Memory B cell (primary cell): ENCODE data around the gene LRP5.

Source experiments
- ATAC-seq: fragments of 150-1000 bp; cut with Tn5 transposase; 2 replicates; pipeline ENCODE4 v1.10.0; 2021; ENCODE audit warnings: low read depth, mild to moderate bottlenecking, moderate library complexity
- DNase-seq, 2 donors: peaks; one replicate each; pipeline ENCODE4 v3.0.0; 2022; ENCODE audit warnings: low spot score in 2 of 2
- H3K27ac Mint-ChIP-seq: one replicate; pipeline ENCODE4 v1.8.0; 2022; ENCODE audit warnings: mild to moderate bottlenecking, moderate library complexity, mixed read lengths
- H3K27me3 Mint-ChIP-seq: one replicate; pipeline ENCODE4 v1.8.0; 2022; ENCODE audit warnings: mixed read lengths
- H3K36me3 Mint-ChIP-seq: one replicate; pipeline ENCODE4 v1.8.0; 2022; ENCODE audit warnings: mild to moderate bottlenecking, mixed read lengths
- H3K4me1 Mint-ChIP-seq: one replicate; pipeline ENCODE4 v1.8.0; 2022; ENCODE audit warnings: mixed read lengths
- H3K4me3 Mint-ChIP-seq: one replicate; pipeline ENCODE4 v1.8.0; 2022; ENCODE audit warnings: mild to moderate bottlenecking, moderate library complexity, mixed read lengths
- H3K9me3 Mint-ChIP-seq: one replicate; pipeline ENCODE4 v1.8.0; 2022; ENCODE audit warnings: mixed read lengths

The LRP5 gene

DNA sequence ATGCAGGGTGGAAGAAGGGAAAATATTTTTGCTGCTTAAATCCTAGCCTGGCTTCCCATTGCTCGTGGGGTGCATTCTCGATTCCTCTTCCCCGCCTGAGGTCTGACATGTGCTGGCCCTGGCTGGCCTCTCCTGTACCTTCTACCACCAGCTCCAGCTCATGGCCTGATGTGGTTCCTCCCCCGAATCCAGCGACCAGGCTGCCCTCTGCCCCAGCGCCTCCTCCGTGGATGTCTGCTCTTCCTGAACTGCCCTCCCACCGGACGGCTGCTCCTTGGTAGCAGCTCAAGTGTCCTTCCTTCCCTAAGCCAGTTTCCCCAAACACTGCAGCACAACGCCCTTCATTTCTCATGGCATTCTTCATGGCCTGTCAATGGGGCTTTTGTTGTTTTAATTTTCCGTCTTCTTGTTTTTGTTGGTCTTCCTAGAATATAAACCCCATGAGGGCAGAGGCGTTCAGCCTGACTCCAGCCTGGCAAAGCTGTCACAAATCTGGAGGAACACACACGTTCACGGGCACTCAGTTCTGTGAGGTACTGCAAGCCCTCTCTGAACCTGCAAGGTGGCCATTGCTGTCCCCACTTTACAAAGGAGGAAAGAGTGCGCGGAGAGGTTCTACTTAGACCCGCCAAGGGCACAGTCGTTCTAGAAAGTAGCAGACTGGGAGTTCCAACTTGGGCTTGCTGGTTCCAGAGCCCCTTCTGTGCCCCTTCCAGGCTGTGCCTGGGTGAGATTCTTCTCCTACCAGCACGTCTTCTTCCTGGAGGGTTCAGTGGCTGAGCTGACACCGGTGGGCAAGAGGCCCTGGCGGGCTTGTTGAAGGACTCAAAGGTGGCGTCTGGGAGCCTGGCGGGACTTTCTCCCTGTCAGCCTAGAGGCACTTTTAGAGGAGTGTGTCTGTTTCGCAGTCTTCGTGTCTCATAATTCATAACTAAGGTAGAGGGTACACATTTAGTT is 953 bp upstream of the LRP5 start:
- Mint-ChIP-seq H3K9me3 (no peaks in the 10 kb centered on the region), H3K4me1 (peaks cover 14% of the 10 kb centered on the region), H3K27me3 (no peaks in the 10 kb centered on the region), H3K36me3 (no peaks in the 10 kb centered on the region), H3K4me3 (peak overlapping the region; percentile 61), H3K27ac (no peak overlapping the region)
- no peak for DNase-seq
- ATAC-seq: no peak

DNA sequence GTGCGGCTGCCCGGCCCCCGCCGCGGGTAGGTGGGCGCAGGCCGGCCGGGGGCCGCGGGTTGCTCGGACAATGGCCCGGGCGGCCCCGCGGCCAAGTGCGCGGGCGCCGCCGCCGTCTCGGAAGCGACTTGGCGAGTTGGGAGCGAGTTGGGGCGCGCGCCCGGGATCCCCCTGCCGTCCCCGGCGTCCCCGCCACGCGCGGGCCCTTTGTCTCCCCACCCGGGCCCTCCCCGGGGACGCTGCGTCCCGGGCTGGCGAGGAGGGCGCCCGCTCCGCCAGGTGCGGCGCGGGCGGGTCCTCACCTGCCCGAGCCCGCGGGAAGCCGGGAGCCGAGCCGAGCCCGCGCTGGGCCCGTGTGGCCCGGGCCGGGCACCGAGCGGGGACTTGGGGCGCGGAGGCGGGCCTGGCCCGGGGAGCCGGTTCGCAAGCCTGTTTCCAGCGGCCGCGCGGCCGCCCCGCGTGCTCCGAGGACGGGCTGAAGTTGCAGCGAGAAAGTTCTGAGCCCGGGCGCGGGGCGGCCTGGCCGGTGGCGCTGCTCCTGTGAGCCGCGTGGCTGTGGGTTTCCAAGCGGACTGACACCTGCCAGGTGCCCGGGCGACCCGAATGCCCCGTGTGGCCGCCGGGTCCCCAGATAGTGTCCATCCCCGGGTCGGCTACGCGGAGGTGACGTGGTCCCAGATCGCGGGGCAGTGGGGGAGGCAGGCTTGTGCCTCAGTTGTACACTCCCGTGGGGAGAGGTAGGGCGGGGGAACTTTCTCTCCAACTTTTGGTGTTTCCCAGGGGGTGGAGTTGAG is 586 bp downstream of the LRP5 start:
- H3K9me3 Mint-ChIP-seq: no peaks in the 10 kb centered on the region
- peak in 1 of 2 donors; percentile 41 for DNase-seq
- no peak overlapping the region for H3K27ac Mint-ChIP-seq
- no peaks in the 10 kb centered on the region for H3K36me3 Mint-ChIP-seq
- ATAC-seq: peak; percentile 56
- peak overlapping the region; percentile 80 for H3K4me3 Mint-ChIP-seq
- H3K27me3 Mint-ChIP-seq: peaks cover 2% of the 10 kb centered on the region
- peaks cover 14% of the 10 kb centered on the region for H3K4me1 Mint-ChIP-seq

DNA sequence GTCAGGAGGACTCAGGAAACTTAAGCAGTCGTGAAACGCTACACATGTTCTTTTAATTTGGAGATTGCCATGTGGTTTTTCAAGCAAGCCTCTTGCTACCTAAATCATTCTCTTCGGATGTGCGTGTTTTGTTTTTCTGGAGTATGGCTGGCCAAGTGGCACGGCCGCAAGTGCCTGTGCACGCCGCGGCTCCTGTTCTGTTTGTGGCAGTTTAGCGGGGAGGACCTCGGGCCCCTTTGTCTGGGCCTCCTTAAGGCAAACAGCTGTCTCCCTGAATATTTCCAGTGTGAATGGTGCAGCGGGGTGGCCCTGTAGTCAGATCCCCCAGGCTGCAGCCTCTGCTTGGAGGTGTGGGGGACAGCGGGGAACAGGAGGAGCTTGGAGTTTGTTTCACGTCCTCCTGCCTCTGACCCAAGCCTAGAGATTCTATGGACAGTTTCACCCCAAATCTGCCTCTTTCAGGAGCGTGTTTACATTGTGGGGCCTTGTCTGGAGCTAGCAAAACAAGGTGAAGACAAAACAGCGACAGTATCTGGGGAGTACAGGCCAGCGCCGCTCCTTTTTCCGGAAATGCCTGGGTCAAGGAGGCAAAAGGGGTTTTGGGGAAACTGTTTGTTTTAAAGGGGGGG is 1.3 kb downstream of the LRP5 start:
- H3K4me1 Mint-ChIP-seq: peaks cover 14% of the 10 kb centered on the region
- H3K36me3 Mint-ChIP-seq: no peaks in the 10 kb centered on the region
- DNase-seq (no peak), ATAC-seq (no peak)
- peak overlapping the region; percentile 80 for H3K4me3 Mint-ChIP-seq
- peaks cover 2% of the 10 kb centered on the region for H3K27me3 Mint-ChIP-seq
- H3K9me3 Mint-ChIP-seq: no peaks in the 10 kb centered on the region
- no peak overlapping the region for H3K27ac Mint-ChIP-seq

DNA sequence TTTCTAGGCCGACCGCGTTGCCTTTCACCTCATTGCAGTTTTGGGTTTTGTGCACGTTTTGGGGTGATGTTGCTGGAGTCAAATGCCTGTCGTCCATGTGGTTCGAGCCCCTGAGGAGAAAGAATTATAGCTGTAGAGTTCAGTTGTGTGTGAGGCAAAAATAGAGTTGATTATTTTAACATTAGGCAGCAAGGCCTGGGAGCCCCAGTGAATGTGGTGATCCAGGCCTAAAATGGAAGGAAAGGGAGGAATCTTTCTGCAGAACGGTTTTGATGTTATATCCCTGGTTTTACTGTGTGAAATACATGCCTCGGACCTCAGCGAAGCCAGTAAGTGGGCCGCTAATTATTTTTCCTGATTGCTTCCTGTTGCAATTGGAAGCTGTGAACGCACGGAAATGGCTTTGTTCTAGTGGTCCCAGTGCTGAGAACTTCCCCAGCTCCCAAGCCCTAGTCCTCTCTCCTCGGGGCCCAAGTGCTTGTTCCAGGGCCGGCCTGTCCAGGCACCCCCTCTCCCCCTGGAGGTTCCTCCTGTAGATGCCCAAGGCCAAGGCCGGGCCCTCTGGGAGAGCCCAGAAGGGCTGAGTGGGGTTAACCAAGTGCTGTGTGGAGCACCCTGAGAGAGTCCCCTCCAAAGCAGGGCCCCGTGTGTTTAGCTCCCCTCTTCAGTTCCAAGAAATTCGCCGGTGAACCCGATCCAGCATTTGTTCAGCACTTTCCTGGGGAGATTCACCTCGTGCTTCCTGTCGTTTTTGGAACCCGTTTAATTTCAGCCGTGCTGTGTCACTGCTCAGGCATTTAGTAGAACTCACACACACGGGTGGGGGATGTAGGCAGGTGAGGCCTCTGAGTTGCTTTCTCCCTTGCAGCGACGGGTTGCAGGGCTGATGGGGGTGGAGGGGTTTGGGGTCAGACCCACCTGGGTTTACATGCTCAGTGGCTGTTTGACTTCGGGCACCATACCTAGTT is 2.1 kb downstream of the LRP5 start:
- peaks cover 15% of the 10 kb centered on the region for H3K4me1 Mint-ChIP-seq

DNA sequence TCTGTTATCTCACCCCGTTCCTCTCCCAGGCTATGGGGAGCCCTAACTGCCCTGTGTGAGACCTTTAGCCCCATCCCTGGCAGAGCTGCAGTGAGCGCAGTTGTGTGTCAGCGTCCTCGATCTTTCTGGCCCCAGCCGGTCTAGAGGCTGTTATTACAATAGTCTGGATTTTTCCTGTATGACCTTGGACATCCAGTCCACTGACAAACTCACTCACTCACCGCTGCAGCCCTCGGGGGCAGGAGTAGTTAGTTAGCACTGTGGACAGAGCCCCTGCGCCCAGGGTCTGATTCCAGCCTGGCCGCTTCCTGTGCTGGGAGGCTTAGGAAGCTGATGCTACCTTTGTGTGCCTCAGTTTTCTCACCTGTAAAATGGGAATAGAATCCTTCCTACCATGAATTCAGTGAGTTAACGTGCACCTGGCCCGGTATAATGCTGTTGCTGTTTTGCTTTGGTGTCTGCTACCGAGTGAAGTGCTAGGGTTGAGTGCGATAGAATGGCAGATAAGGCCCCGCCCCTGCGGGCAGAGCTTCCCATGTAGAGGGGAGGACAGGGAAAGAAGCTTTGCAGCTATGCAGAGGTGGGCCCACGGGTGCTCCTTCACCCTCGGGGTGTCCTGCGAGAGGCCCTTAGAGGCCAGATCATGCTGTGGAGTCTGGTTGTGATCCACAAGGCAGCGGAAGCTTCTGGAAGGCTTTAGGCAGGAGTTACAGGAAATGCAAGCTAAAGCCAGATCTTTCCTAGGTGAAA is 3.0 kb downstream of the LRP5 start:
- Mint-ChIP-seq H3K4me3 (no peak overlapping the region), H3K4me1 (peaks cover 16% of the 10 kb centered on the region), H3K36me3 (peaks cover 3% of the 10 kb centered on the region), H3K9me3 (no peaks in the 10 kb centered on the region), H3K27ac (no peak overlapping the region), H3K27me3 (peaks cover 4% of the 10 kb centered on the region)
- ATAC-seq (no peak), DNase-seq (no peak)

More for the DNA sequence above, 2.1 kb downstream of the LRP5 start:
- no peak for DNase-seq
- peak overlapping the region; percentile 80 for H3K4me3 Mint-ChIP-seq
- no peak overlapping the region for H3K27ac Mint-ChIP-seq
- no peaks in the 10 kb centered on the region for H3K9me3 Mint-ChIP-seq
- ATAC-seq: no peak
- H3K27me3 Mint-ChIP-seq: peaks cover 3% of the 10 kb centered on the region
- peaks cover 1% of the 10 kb centered on the region for H3K36me3 Mint-ChIP-seq

DNA sequence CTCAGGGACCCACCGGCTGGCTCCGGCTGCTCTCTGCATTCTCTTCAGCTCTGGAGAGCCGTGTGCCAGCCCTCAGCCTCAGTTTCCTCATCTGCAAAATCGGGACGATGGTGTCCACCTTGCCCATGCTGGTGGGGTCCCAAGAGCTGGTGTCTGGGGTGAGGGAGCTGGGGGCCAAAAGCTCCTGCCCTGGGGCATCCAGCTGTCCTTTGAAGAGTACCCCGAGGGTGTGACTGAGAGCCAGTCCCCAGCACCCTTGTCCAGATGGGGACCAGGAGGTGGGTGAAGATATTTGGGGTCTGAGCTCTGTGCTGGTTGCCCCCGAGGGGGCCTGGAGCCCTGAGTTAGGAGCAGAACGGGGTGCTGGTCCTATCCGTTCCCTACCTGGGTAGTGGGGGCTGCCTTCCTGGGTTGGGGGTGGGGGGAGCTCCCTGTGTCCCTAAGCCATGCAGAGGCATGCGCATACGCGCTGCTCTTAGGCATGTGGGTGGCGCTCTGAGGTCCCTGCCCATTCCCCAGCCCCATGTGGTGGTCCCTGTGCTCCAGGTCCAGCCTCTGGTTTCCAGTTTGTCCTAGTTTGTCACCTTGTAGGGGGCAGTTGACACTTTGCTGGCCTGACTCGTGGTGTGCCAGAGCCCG is 4.9 kb downstream of the LRP5 start:
- DNase-seq: no peak
- H3K27ac Mint-ChIP-seq: no peak overlapping the region
- H3K4me1 Mint-ChIP-seq: peaks cover 12% of the 10 kb centered on the region
- H3K4me3 Mint-ChIP-seq: no peak overlapping the region
- no peaks in the 10 kb centered on the region for H3K9me3 Mint-ChIP-seq
- peaks cover 6% of the 10 kb centered on the region for H3K27me3 Mint-ChIP-seq
- no peak for ATAC-seq
- H3K36me3 Mint-ChIP-seq: peaks cover 3% of the 10 kb centered on the region

DNA sequence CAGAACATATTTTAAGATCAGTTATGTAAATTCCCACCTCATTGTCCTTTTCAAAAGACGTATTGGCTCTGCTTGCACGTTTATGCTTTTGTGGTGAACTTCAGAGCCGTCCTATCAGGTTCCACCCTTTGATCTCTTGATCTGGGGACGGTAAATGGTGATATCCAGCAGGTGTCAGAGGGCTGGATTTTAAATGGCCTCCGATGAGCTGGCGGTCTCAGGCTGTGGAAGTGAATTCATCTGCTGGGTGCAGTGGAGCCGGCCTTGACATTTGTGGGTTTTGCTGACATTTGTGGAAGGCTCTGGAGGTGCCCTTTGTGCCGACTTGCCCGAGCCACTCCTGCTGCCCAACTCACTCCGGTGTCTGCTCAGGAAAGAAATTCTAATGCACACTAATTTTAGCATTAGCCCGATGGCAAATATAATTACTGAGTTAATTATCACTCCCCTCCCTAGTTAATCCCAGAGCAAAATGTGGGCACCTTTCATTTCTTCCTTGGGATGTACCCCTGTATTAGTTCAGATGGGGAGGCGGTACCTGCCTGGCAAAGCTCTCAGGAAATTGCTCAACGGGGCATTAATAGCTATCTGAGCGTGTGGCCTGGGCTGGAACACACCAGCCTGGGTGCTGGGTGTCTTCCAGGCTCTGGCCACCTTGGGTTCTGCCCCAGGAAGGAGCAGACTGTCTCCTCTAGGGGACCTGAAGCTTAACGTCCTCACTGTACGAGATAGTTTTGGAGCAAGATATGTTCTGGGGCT is 9.1 kb downstream of the LRP5 start:
- no peaks in the 10 kb centered on the region for H3K9me3 Mint-ChIP-seq
- peaks cover 3% of the 10 kb centered on the region for H3K36me3 Mint-ChIP-seq
- no peak for ATAC-seq
- peaks cover 6% of the 10 kb centered on the region for H3K27me3 Mint-ChIP-seq
- DNase-seq: no peak
- H3K4me1 Mint-ChIP-seq: peaks cover 2% of the 10 kb centered on the region
- no peak overlapping the region for H3K27ac Mint-ChIP-seq
- H3K4me3 Mint-ChIP-seq: no peak overlapping the region

DNA sequence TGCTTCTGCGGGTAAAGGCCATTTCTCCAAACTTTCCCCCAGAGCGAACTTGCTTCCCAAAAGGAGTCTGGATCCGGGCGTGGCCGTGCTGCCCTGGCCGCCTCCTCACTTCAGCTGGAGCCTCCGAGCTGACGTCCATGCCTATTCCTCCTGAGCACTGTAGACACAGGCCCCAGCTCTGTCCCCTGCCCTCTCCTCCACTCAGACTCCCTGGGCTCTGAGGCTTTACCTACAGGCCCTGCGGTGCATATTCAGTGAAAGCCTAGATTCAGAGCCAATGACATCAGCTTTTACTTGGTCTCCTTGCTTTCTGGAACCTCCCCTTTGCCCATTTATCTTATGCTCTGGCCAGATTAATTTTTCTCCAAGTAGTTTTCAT is 9.7 kb downstream of the LRP5 start:
- H3K27ac Mint-ChIP-seq: no peak overlapping the region
- H3K27me3 Mint-ChIP-seq: peaks cover 5% of the 10 kb centered on the region
- ATAC-seq (no peak), DNase-seq (no peak)
- peaks cover 2% of the 10 kb centered on the region for H3K4me1 Mint-ChIP-seq
- H3K9me3 Mint-ChIP-seq: no peaks in the 10 kb centered on the region
- no peak overlapping the region for H3K4me3 Mint-ChIP-seq
- peaks cover 3% of the 10 kb centered on the region for H3K36me3 Mint-ChIP-seq

DNA sequence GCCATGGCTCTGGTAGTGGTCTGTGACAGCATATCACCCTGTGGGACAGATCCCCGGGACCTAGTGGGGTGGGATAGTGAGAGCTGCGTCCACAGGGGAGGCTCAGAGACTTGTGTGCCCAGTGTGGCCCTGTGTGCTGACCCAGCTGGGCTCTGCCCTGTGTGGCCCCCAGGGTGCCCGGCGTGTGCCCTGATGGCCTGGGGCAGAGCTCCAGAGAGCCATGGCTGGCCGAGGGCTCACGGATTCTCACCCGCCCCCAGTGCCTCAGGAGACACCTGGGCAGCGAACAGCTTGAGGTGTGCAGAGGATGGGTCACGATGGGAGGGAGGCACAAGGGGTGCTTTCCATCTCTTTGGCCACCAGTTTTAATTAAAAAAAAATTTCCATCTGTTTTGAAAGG is 11.8 kb downstream of the LRP5 start:
- Mint-ChIP-seq H3K36me3 (peaks cover 3% of the 10 kb centered on the region), H3K4me3 (no peak overlapping the region), H3K27me3 (peaks cover 5% of the 10 kb centered on the region), H3K27ac (no peak overlapping the region), H3K9me3 (no peaks in the 10 kb centered on the region), H3K4me1 (peaks cover 5% of the 10 kb centered on the region)
- DNase-seq: no peak
- ATAC-seq: no peak

DNA sequence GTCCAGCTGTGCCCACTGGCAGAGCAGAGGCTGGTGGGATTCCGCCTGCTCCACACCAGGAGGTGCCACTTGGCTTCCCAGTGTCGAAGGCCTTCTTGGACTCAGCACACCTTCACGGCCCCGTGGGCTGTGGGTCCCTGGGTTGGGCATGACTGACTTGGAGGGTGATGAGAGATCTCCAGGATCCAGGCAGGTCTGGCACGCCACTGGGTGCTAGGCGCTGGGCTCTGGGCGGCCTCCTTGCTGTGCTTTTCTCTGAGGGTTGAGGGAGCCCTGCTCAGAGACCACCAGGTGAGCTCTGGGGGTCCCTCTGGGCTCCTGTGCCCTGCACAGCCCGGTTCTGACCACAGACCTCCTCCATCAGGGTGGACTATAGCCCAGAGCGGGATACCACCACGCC is 12.3 kb downstream of the LRP5 start:
- DNase-seq (no peak), ATAC-seq (no peak)
- Mint-ChIP-seq H3K27ac (no peak overlapping the region), H3K4me3 (no peak overlapping the region), H3K36me3 (no peaks in the 10 kb centered on the region), H3K4me1 (peaks cover 4% of the 10 kb centered on the region), H3K9me3 (no peaks in the 10 kb centered on the region), H3K27me3 (peaks cover 3% of the 10 kb centered on the region)

DNA sequence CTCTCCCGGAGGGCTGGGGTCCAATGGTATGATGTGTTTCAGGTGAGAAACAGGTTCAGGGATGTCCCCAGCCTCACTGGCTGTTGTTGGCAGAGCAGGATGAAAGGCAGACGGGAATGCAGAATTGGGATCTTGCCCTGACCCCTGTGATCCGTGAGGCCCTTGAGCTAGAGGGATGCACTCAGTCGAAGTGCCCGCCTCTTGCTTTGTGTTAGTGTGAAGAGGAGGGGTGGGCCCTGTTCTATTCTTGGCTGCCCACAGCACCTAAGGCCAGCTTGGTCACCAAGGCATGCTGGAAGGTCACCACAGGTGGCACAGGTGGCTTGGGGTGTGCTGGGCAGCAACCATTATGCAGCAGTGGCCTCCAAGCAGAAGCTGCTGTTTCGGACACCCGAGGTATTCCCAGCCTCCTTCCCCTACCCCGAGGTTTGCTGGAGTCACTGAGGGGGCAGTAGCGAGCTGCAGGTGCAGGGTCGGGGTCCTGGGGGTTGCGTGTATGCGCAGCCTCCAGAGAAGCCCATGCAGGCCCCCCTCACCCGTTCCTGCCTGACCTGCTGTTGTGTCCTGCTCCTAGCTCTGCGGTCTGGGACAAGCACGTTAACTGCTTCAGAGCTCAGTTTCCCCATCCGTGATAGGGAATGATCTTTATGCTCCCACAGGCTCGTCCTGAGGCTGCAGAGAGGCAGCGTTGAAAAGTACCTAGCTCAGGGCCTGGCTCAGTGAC is 13.0 kb downstream of the LRP5 start:
- H3K9me3 Mint-ChIP-seq: no peaks in the 10 kb centered on the region
- peaks cover 4% of the 10 kb centered on the region for H3K4me1 Mint-ChIP-seq
- H3K27me3 Mint-ChIP-seq: peaks cover 3% of the 10 kb centered on the region
- ATAC-seq (no peak), DNase-seq (no peak)
- no peaks in the 10 kb centered on the region for H3K36me3 Mint-ChIP-seq
- H3K27ac Mint-ChIP-seq: no peak overlapping the region
- H3K4me3 Mint-ChIP-seq: no peak overlapping the region
